Left ventricle myocardium inferior (tissue), 1 donor: ENCODE measurements around the gene RPS8. TPM values are rescaled to one million over a fixed set of nuclear protein-coding genes. Genes with fewer than 3 reads are reported as not detected.
A peak's percentile ranks its signal among the peaks of the same experiment; 100 is the strongest.

ENCODE experiments used
- DNase-seq: peaks from one replicate; pipeline ENCODE4 v3.0.0-alpha.2; 2020
- H3K27ac ChIP-seq: fragments of 200-600 bp; replicated peaks from 2 replicates; pipeline ENCODE4 v1.8.0; 2021
- H3K27me3 ChIP-seq: fragments of 200-600 bp; 2 replicates; pipeline ENCODE4 v1.8.0; 2021; ENCODE audit warnings: low read depth
- H3K36me3 ChIP-seq: fragments of 200-600 bp; 2 replicates; pipeline ENCODE4 v1.8.0; 2021
- H3K4me1 ChIP-seq: fragments of 200-600 bp; 2 replicates; pipeline ENCODE4 v1.8.0; 2021
- H3K4me3 ChIP-seq: fragments of 200-600 bp; 2 replicates; pipeline ENCODE4 v1.8.0; 2021; ENCODE audit warnings: mild to moderate bottlenecking, moderate library complexity
- H3K9me3 ChIP-seq: fragments of 200-600 bp; replicated peaks from 2 replicates; pipeline ENCODE4 v1.8.0; 2021
- CTCF ChIP-seq: fragments of 200-600 bp; IDR thresholded peaks from 2 replicates; pipeline ENCODE4 v1.8.0; 2021; ENCODE audit warnings: antibody characterized with exemption, mild to moderate bottlenecking, borderline replicate concordance
- intact Hi-C: fragments of 100-400 bp; cut with micrococcal nuclease; formaldehyde crosslinking; loops from one replicate; pipeline ENCODE4 v1.11.0; 2022
- total RNA-seq: library from RNA; stranded (reverse); fragmentation: NEBNext Ultra II Directional; extraction: Animal tissue kit (Norgen Biotek cat#: 25700); gene quantifications from one replicate; pipeline ENCODE4 v1.2.1, GENCODE V29; 2021
- donor health status: DM: no; HTN: yes; CAD: no; lungs with severe emphysema.

Gene RPS8
- total RNA-seq, 1 donor from 2014 or later: 717 TPM

DNA sequence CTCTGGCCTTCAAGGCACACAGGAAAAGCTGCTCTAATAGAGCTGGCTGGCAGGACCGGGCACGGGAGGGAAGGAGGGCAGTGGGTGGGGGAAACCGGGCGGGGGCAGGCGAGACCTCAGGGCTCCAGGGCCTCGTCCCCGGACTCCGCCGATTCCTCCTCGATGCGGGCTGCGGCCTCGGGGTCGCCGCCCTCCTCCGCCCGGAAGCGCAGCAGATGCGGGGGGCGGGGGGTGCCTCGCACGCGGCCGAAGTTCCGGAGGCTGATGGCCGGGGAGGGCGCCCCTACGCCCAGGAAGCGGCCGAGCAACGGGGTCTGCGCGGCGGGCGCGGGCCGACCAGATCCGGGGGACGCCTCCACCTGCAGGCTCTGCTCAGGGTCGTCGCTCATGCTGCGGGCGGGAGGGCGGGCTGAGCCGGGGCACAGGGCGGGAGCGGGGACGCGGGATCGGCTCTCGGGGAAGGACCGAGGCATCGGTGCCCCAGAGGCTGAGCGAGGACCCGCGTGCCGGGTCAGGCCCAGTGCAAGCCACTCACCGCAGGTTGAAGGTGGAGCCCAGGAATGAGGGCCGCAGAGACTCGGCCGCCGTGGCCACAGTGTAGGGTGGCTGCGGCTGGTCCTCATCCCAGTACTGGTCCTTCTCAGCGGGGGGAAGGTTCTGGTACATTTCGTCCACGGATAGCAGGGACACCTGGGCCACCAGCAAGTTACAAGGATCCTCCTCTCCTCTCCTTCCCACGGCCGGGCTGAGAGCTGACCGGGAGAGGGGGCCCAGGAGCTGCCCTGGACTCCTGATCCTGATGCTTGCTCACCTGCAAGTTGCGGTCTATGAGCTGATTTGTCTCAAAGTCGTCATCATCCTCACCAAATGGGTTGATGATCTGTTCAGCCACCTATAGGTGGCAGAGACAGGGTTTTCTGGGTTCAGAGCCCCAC is 9.0 kb downstream of the RPS8 start:
- intact Hi-C loops: no loop called here
- Histone ChIP-seq H3K4me1 (peaks cover 33% of the 10 kb centered on the region), H3K27me3 (no peaks in the 10 kb centered on the region), H3K4me3 (peak overlapping the region; percentile 68), H3K27ac (no peak overlapping the region), H3K36me3 (peaks cover 23% of the 10 kb centered on the region), H3K9me3 (no peaks in the 10 kb centered on the region)
- TF ChIP-seq CTCF: no peak
- no peak for DNase-seq

- intact Hi-C loops: no loop called here
Measured at GRCh38 chr1:44785029-44785380, 9.7 kb downstream of the RPS8 start.

GRCh38 chr1:44785501-44786137 is 10.3 kb downstream of the RPS8 start:
- no peak for DNase-seq
- H3K4me1 ChIP-seq: peaks cover 33% of the 10 kb centered on the region
- intact Hi-C loops: no loop called here
- no peaks in the 10 kb centered on the region for H3K9me3 ChIP-seq
- H3K36me3 ChIP-seq: peaks cover 11% of the 10 kb centered on the region
- no peaks in the 10 kb centered on the region for H3K27me3 ChIP-seq
- peak overlapping the region; percentile 68 for H3K4me3 ChIP-seq
- TF ChIP-seq CTCF: no peak
- peak overlapping the region; percentile 64 for H3K27ac ChIP-seq

More at GRCh38 chr1:44785029-44785380, 9.7 kb downstream of the RPS8 start:
- H3K4me1 ChIP-seq: peaks cover 33% of the 10 kb centered on the region
- no peak overlapping the region for H3K27ac ChIP-seq
- H3K27me3 ChIP-seq: no peaks in the 10 kb centered on the region
- no peaks in the 10 kb centered on the region for H3K9me3 ChIP-seq
- H3K36me3 ChIP-seq: peaks cover 17% of the 10 kb centered on the region
- TF ChIP-seq CTCF: no peak
- H3K4me3 ChIP-seq: no peak overlapping the region
- DNase-seq: no peak

GRCh38 chr1:44786138-44786840 is 10.9 kb downstream of the RPS8 start:
- Histone ChIP-seq H3K27me3 (no peaks in the 10 kb centered on the region), H3K4me3 (peak overlapping the region; percentile 68), H3K4me1 (peaks cover 33% of the 10 kb centered on the region), H3K9me3 (no peaks in the 10 kb centered on the region), H3K27ac (peak overlapping the region; percentile 64), H3K36me3 (peaks cover 5% of the 10 kb centered on the region)
- peak; percentile 73 for DNase-seq
- intact Hi-C loops: no loop called here
- peak; percentile 99 for TF ChIP-seq CTCF

DNA sequence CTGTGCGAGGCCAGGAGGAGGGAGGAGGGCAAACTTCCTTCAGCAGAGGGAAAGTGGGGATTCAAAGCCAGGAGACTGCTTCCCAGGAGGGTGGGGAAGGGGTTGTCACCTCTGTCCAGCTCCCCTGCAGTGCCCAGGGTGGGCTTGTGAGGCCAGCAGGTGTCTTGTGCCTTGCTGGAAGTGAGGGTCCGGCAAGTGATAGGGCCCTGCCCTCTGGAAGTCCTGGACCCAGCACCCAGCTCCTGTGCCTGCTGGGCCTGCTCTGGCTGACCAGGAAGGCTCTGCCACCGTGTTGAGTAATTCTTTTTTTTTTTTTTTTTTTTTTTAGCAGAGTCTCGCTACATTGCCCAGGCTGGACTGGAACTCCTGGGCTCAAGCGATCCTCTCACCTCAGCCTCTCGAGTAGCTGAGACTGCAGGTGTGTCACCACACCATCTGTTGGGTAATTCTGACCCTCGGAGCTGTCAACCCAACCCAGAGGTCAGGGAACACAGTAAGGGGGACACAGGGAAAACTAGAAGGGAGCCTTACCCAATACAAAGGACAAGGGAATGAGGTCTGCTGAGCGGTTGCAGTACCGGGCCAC is 11.6 kb downstream of the RPS8 start:
- no peak for DNase-seq
- TF ChIP-seq CTCF: no peak
- H3K27me3 ChIP-seq: no peaks in the 10 kb centered on the region
- peaks cover 33% of the 10 kb centered on the region for H3K4me1 ChIP-seq
- H3K4me3 ChIP-seq: peak overlapping the region; percentile 68
- no peaks in the 10 kb centered on the region for H3K36me3 ChIP-seq
- H3K9me3 ChIP-seq: no peaks in the 10 kb centered on the region
- H3K27ac ChIP-seq: peak overlapping the region; percentile 64
- intact Hi-C loops: no loop called here
